ENCODE measurements around the gene MID2.
"Not testable (repeated sequence)": the region's sequence is repeated elsewhere in the genome, so short reads cannot be mapped to it uniquely, and the experiment has no call there.

Gene MID2

DNA sequence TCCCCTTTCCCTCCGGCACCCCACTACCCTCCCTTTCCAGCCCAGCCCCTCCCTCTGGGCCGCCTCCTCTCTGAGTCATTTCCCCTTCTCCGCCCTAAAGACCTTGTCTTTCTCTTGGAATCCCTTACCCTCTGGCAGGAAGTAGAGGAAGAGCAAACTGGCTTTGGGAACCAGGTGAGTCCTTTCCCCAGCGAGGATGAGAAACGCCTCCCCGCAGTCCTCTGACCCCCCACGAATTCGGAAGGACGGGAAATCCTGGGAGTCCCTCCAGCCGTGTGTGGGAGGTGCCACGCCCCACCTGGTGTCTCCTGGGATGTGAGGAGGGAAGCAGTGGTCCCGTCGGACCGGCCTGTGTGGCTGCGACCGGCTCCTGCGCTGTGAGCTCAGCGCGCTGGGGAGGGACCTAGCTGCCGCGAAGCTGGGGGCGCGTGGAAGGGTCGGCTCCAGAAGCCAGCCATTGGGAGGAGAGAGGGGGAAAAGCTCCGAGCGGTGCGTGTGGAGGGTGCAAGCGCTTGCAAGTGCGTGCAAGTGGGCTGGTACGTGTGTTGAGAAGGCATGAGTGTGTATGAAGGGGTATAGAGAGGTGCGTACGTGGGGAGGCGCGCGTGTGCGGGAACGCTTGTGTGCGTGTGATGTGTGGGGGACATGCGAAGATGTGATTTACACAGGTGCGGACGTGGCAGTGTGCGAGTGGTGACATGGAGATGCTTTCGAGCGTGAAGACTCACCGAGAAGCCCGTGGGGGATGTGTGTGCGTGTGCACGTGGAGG is 110.2 kb downstream of the MID2 start:
- TF ChIP-seq, protein P1, sequence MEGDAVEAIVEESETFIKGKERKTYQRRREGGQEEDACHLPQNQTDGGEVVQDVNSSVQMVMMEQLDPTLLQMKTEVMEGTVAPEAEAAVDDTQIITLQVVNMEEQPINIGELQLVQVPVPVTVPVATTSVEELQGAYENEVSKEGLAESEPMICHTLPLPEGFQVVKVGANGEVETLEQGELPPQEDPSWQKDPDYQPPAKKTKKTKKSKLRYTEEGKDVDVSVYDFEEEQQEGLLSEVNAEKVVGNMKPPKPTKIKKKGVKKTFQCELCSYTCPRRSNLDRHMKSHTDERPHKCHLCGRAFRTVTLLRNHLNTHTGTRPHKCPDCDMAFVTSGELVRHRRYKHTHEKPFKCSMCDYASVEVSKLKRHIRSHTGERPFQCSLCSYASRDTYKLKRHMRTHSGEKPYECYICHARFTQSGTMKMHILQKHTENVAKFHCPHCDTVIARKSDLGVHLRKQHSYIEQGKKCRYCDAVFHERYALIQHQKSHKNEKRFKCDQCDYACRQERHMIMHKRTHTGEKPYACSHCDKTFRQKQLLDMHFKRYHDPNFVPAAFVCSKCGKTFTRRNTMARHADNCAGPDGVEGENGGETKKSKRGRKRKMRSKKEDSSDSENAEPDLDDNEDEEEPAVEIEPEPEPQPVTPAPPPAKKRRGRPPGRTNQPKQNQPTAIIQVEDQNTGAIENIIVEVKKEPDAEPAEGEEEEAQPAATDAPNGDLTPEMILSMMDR (IDR thresholded peaks at IDR 0.05; ENCODE audit: insufficient read depth, low read depth, low read length, missing control alignments) = no peak
- H3K4me3 ChIP-seq (ENCODE audit: low read depth, low read length) = no peak overlapping the region
- no peak for DNase-seq (ENCODE audit: low read depth)

GRCh38 chrX:107936434-107936730 is 110.7 kb downstream of the MID2 start:
- no peak overlapping the region for H3K4me3 ChIP-seq (ENCODE audit: low read depth, low read length)
- DNase-seq (ENCODE audit: low read depth) = no peak
- TF ChIP-seq, protein P1 (IDR thresholded peaks at IDR 0.05; ENCODE audit: insufficient read depth, low read depth, low read length, missing control alignments) = no peak

DNA sequence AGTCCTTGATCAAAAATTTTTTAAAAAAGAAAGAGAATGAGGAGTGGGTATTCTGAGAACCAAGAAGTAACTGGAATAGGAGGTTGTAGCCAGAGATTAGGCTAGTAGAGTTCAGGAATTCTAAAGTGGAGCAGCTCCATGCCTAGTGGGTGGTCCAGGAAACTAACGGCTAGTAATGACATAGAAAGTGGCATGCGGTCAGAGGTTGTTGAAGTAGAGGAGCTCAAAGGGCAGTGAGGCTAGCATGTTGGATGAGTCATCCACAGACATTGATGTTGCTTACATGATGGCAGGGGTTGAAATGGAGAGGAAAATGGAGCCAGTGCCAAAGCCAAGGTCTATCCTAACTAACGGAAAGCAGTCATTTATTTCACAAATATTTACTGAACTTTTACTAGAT is 114.4 kb downstream of the MID2 start:
- no peak for DNase-seq (ENCODE audit: low read depth)
- H3K4me3 ChIP-seq (ENCODE audit: low read depth, low read length) = no peak overlapping the region
- TF ChIP-seq, protein P1 (IDR thresholded peaks at IDR 0.05; ENCODE audit: insufficient read depth, low read depth, low read length, missing control alignments) = no peak

- H3K4me3 ChIP-seq (ENCODE audit: low read depth, low read length); DNase-seq (ENCODE audit: low read depth): not testable (repeated sequence)
Measured at GRCh38 chrX:107955337-107955736, 129.7 kb downstream of the MID2 start.

- TF ChIP-seq, protein P1 (IDR thresholded peaks at IDR 0.05; ENCODE audit: insufficient read depth, low read depth, low read length, missing control alignments) = no peak
- no peak for DNase-seq (ENCODE audit: low read depth)
- H3K4me3 ChIP-seq (ENCODE audit: low read depth, low read length) = no peak overlapping the region
Measured at GRCh38 chrX:107968623-107969022, 143.0 kb downstream of the MID2 start.

- TF ChIP-seq, protein P1 (IDR thresholded peaks at IDR 0.05; ENCODE audit: insufficient read depth, low read depth, low read length, missing control alignments) = no peak
- no peak overlapping the region for H3K4me3 ChIP-seq (ENCODE audit: low read depth, low read length)
- DNase-seq (ENCODE audit: low read depth) = no peak
Measured at GRCh38 chrX:107970073-107970472, 144.4 kb downstream of the MID2 start.

DNA sequence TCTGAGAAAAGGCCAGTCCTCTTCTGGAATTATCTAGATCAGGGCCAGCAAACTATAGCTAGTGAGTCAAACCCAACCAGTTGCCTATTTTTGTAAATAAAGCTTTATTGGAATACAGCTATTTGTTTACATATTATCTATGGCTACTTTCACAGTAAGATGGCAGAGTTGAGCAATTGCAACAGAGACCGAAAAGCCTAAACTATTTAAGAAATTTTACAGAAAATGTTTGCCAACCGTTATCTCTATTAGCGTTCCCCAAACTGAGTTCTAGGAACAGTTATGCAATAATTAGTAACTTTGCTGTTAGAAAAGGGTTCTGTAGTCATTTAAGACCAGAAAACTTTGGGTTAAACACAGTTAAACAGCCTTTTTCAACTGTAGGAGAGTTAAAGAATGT is 146.0 kb downstream of the MID2 start:
- H3K4me3 ChIP-seq (ENCODE audit: low read depth, low read length) = no peak overlapping the region
- TF ChIP-seq, protein P1 (IDR thresholded peaks at IDR 0.05; ENCODE audit: insufficient read depth, low read depth, low read length, missing control alignments) = no peak
- no peak for DNase-seq (ENCODE audit: low read depth)
